ENCODE data around the gene PNKP.

Gene PNKP

GRCh38 chr19:49887665-49888509 lies 20.5 kb upstream of the PNKP start:
- Histone ChIP-seq H3K36me3 (ENCODE audit: insufficient read depth, low read length) (peaks cover 10% of the 10 kb centered on the region; the same call in 1 of the 2 replicates), H2AFZ (ENCODE audit: low read length) (no peak overlapping the region), H3K4me3 (ENCODE audit: low read length, poor library complexity, severe bottlenecking) (no peak overlapping the region), H4K20me1 (ENCODE audit: insufficient read depth, low read length, poor library complexity, severe bottlenecking) (no peaks in the 10 kb centered on the region), H3K79me2 (ENCODE audit: insufficient read depth, low read length) (no peaks in the 10 kb centered on the region), H3K27me3 (ENCODE audit: insufficient read depth, low read length, poor library complexity, severe bottlenecking) (no peaks in the 10 kb centered on the region), H3K4me1 (ENCODE audit: insufficient read depth, low read length, poor library complexity, severe bottlenecking) (no peaks in the 10 kb centered on the region), H3K9ac (ENCODE audit: low read depth, low read length, poor library complexity, severe bottlenecking) (no peak overlapping the region), H3K4me2 (ENCODE audit: low read depth, low read length, poor library complexity, severe bottlenecking) (no peak overlapping the region), H3F3A (ENCODE audit: low read depth) (no peaks in the 10 kb centered on the region), H3K9me3 (ENCODE audit: insufficient read depth, low read depth, low read length) (no peaks in the 10 kb centered on the region), H3K9me2 (replicated peaks; ENCODE audit: low read depth, low read length) (no peaks in the 10 kb centered on the region)
- no peak for TF ChIP-seq CTCF (conservative IDR thresholded peaks at IDR 0.05; ENCODE audit: low read length)
- TF ChIP-seq EZH2phosphoT487 (IDR thresholded peaks at IDR 0.05; ENCODE audit: borderline replicate concordance), result no peak

GRCh38 chr19:49887037-49887664 lies 19.8 kb upstream of the PNKP start:
- Histone ChIP-seq H3K4me2 (ENCODE audit: low read depth, low read length, poor library complexity, severe bottlenecking) (no peak overlapping the region), H3K36me3 (ENCODE audit: insufficient read depth, low read length) (peaks cover 12% of the 10 kb centered on the region; the same call in 1 of the 2 replicates)

DNA sequence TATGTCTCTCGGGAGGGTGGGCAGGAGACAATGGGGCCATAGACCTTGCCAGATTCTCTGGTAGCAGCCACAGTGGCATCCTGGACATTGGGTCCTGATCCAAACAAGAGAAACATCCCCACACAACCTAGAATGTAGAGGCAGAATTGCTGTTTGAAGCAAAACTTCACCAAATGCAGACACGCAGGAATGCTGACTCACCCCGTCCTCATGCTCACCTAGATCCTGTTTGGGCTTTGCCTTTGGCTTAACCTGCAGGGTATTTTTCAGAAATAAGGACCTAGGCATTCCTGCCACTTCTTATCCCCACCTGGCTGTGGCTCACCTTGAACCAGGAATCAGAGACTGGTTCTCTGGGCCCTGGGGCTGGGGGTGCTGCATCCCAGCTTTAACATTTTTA lies 17.4 kb upstream of the PNKP start:
- Histone ChIP-seq H3K36me3 (ENCODE audit: insufficient read depth, low read length) (peaks cover 17% of the 10 kb centered on the region; the same call in 1 of the 2 replicates), H3K9me3 (ENCODE audit: insufficient read depth, low read depth, low read length) (no peaks in the 10 kb centered on the region), H3K4me3 (ENCODE audit: low read length, poor library complexity, severe bottlenecking) (no peak overlapping the region), H2AFZ (ENCODE audit: low read length) (no peak overlapping the region), H4K20me1 (ENCODE audit: insufficient read depth, low read length, poor library complexity, severe bottlenecking) (no peaks in the 10 kb centered on the region), H3F3A (ENCODE audit: low read depth) (no peaks in the 10 kb centered on the region), H3K4me1 (ENCODE audit: insufficient read depth, low read length, poor library complexity, severe bottlenecking) (no peaks in the 10 kb centered on the region), H3K9ac (ENCODE audit: low read depth, low read length, poor library complexity, severe bottlenecking) (no peak overlapping the region), H3K4me2 (ENCODE audit: low read depth, low read length, poor library complexity, severe bottlenecking) (no peak overlapping the region), H3K27me3 (ENCODE audit: insufficient read depth, low read length, poor library complexity, severe bottlenecking) (no peaks in the 10 kb centered on the region), H3K9me2 (replicated peaks; ENCODE audit: low read depth, low read length) (no peaks in the 10 kb centered on the region), H3K79me2 (ENCODE audit: insufficient read depth, low read length) (no peaks in the 10 kb centered on the region)
- TF ChIP-seq CTCF (conservative IDR thresholded peaks at IDR 0.05; ENCODE audit: low read length) (no peak), EZH2phosphoT487 (IDR thresholded peaks at IDR 0.05; ENCODE audit: borderline replicate concordance) (no peak)

More at GRCh38 chr19:49887037-49887664, 19.8 kb upstream of the PNKP start:
- H3K9me3 ChIP-seq (ENCODE audit: insufficient read depth, low read depth, low read length), result no peaks in the 10 kb centered on the region
- H2AFZ ChIP-seq (ENCODE audit: low read length), result no peak overlapping the region
- H3K9ac ChIP-seq (ENCODE audit: low read depth, low read length, poor library complexity, severe bottlenecking), result no peak overlapping the region
- TF ChIP-seq EZH2phosphoT487 (IDR thresholded peaks at IDR 0.05; ENCODE audit: borderline replicate concordance), result no peak
- no peak for TF ChIP-seq CTCF (conservative IDR thresholded peaks at IDR 0.05; ENCODE audit: low read length)
- H4K20me1 ChIP-seq (ENCODE audit: insufficient read depth, low read length, poor library complexity, severe bottlenecking), result no peaks in the 10 kb centered on the region
- no peak overlapping the region for H3K4me3 ChIP-seq (ENCODE audit: low read length, poor library complexity, severe bottlenecking)
- no peaks in the 10 kb centered on the region for H3K27me3 ChIP-seq (ENCODE audit: insufficient read depth, low read length, poor library complexity, severe bottlenecking)
- H3F3A ChIP-seq (ENCODE audit: low read depth), result no peaks in the 10 kb centered on the region
- H3K4me1 ChIP-seq (ENCODE audit: insufficient read depth, low read length, poor library complexity, severe bottlenecking), result no peaks in the 10 kb centered on the region
- H3K9me2 ChIP-seq (replicated peaks; ENCODE audit: low read depth, low read length), result no peaks in the 10 kb centered on the region
- no peaks in the 10 kb centered on the region for H3K79me2 ChIP-seq (ENCODE audit: insufficient read depth, low read length)
